ES-I3 (cell line): Measurements from ENCODE around the gene EXOSC5.
"Not testable (repeated sequence)": the region's sequence is repeated elsewhere in the genome, so short reads cannot be mapped to it uniquely, and the experiment has no call there.

Source experiments
- H3K36me3 ChIP-seq: 2 replicates; pipeline ENCODE4 v1.6.1; 2013; ENCODE audit warnings: mild to moderate bottlenecking, low read length, control low read depth, moderate library complexity; ENCODE audit not compliant: insufficient read depth
- H3K4me1 ChIP-seq: 2 replicates; pipeline ENCODE4 v1.6.1; 2013; ENCODE audit warnings: mild to moderate bottlenecking, control low read depth, low read length; ENCODE audit not compliant: insufficient read depth
- H3K9ac ChIP-seq: 2 replicates; pipeline ENCODE4 v1.6.1; 2013; ENCODE audit warnings: low read depth, mild to moderate bottlenecking, low read length, moderate library complexity
- H3K9me3 ChIP-seq: 2 replicates; pipeline ENCODE4 v1.6.1; 2013; ENCODE audit warnings: mild to moderate bottlenecking, low read length, moderate library complexity; ENCODE audit not compliant: control insufficient read depth, insufficient read depth

The EXOSC5 gene

GRCh38 chr19:41359741-41360140 lies 37.4 kb downstream of the EXOSC5 start:
- Histone ChIP-seq H3K36me3 (no peaks in the 10 kb centered on the region), H3K9me3 (no peaks in the 10 kb centered on the region), H3K4me1 (peaks cover 9% of the 10 kb centered on the region; the same call in 1 of the 2 replicates), H3K9ac (no peak overlapping the region)

- H3K36me3 ChIP-seq = no peaks in the 10 kb centered on the region
- H3K4me1 ChIP-seq = peaks cover 9% of the 10 kb centered on the region; the same call in 1 of the 2 replicates
- no peaks in the 10 kb centered on the region for H3K9me3 ChIP-seq
- no peak overlapping the region for H3K9ac ChIP-seq
Measured at GRCh38 chr19:41357746-41358145, 39.4 kb downstream of the EXOSC5 start.

GRCh38 chr19:41356984-41357739 lies 40.0 kb downstream of the EXOSC5 start:
- Histone ChIP-seq H3K9me3 (no peaks in the 10 kb centered on the region), H3K9ac (no peak overlapping the region), H3K4me1 (peaks cover 9% of the 10 kb centered on the region; the same call in 1 of the 2 replicates), H3K36me3 (no peaks in the 10 kb centered on the region)

- no peaks in the 10 kb centered on the region for H3K9me3 ChIP-seq
- H3K9ac ChIP-seq = no peak overlapping the region
- H3K4me1 ChIP-seq = peaks cover 9% of the 10 kb centered on the region; the same call in 1 of the 2 replicates
- no peaks in the 10 kb centered on the region for H3K36me3 ChIP-seq
Measured at GRCh38 chr19:41355802-41356201, 41.4 kb downstream of the EXOSC5 start.

GRCh38 chr19:41355035-41355434 lies 42.1 kb downstream of the EXOSC5 start:
- H3K36me3 ChIP-seq = no peaks in the 10 kb centered on the region
- H3K4me1 ChIP-seq = peaks cover 9% of the 10 kb centered on the region; the same call in 1 of the 2 replicates
- no peak overlapping the region for H3K9ac ChIP-seq
- no peaks in the 10 kb centered on the region for H3K9me3 ChIP-seq

- H3K9ac ChIP-seq = peak overlapping the region; percentile 61; the same call in 1 of the 2 replicates
- H3K4me1 ChIP-seq = peaks cover 9% of the 10 kb centered on the region; the same call in 1 of the 2 replicates
- no peaks in the 10 kb centered on the region for H3K9me3 ChIP-seq
- no peaks in the 10 kb centered on the region for H3K36me3 ChIP-seq
Measured at GRCh38 chr19:41354343-41354953, 42.7 kb downstream of the EXOSC5 start.

DNA sequence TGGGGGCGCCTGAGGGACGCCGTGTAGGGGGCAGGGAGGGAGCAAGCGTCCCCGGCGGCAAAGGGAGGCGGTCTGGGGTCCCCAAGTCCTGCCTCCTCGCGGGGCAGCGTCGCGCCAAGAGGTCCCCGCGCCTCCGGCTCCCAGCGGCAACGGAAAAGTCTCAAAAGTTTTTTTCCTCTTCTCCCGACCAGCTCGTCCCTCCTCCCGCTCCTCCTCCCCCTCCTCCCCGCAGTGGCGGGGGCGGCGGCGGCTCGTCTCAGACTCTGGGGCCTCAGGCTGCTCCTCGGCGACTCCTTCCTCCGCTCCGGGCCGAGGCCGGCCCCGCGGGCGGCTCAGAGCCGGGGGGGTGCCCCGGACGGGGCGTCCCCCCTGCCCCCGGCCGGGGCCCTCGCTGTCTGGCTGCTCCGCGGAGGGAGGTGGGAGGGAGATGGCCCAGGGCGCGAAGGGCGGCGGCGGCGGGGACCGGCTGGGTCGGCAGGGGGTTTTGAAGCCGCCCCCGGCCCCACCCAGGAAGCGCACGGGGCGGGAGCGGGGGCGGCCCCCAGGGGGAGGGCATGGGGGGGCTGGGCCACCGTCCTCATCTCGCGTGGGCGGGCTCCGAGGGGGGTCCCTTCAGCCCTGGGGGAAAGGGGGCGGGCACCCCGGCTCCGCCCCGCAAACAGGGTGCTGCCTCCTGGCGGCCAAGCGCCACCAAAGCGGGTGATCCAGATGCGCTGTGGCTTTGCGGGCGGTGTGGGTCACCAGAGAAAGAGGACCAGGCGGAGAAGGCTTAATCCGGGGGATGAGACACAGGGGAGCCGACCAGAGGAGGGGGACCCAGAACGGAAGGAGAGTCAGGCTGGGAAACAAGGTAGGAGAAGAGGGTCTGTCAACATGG lies 43.5 kb downstream of the EXOSC5 start, which contains the start of gene TGFB1:
Gene TGFB1, minus strand, starts transcription at position 457 of the 877 bp plus-strand sequence. CDS start 878 bp downstream, outside the sequence.
- H3K4me1 ChIP-seq = peaks cover 9% of the 10 kb centered on the region; the same call in 1 of the 2 replicates
- no peaks in the 10 kb centered on the region for H3K9me3 ChIP-seq
- H3K36me3 ChIP-seq = no peaks in the 10 kb centered on the region
- H3K9ac ChIP-seq = peak within 1 kb of the TSS; percentile 61

DNA sequence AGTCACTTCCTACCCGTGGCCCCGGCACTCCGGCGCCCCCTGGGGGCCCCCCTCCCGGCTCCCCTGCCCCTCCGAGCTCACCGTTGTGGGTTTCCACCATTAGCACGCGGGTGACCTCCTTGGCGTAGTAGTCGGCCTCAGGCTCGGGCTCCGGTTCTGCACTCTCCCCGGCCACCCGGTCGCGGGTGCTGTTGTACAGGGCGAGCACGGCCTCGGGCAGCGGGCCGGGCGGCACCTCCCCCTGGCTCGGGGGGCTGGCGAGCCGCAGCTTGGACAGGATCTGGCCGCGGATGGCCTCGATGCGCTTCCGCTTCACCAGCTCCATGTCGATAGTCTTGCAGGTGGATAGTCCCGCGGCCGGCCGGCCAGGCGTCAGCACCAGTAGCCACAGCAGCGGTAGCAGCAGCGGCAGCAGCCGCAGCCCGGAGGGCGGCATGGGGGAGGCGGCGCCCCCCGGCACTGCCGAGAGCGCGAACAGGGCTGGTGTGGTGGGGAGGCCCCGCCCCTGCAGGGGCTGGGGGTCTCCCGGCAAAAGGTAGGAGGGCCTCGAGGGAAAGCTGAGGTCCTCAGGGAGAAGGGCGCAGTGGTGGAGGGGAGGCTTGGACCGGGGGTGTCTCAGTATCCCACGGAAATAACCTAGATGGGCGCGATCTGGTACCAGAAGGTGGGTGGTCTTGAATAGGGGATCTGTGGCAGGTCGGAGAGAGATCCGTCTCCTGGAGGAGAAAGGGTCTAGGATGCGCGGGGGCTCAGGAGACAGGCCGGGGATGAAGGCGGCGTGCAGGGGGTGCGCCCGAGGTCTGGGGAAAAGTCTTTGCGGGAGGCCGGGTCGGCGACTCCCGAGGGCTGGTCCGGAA lies 44.3 kb downstream of the EXOSC5 start:
- peak overlapping the region; percentile 61 for H3K9ac ChIP-seq
- H3K9me3 ChIP-seq = no peaks in the 10 kb centered on the region
- H3K36me3 ChIP-seq = no peaks in the 10 kb centered on the region
- peaks cover 9% of the 10 kb centered on the region; the same call in 1 of the 2 replicates for H3K4me1 ChIP-seq

DNA sequence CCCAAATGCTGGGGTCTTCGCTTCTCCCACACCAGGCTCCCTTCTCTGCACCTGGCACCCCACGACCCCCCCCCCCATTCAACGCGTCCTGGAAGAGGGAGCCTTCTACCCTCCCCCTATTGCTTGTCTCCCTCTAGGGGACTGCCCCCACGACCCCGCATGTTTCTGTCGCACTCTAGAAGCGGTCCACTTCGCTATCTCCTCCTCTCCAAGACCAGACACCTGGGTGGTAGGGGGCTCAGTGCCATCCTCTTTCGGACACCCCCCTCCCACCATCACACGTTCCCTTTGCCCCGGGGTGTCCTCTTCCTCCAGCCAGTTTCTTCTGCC lies 44.9 kb downstream of the EXOSC5 start:
- Histone ChIP-seq H3K36me3 (no peaks in the 10 kb centered on the region), H3K9me3 (no peaks in the 10 kb centered on the region), H3K4me1 (peaks cover 8% of the 10 kb centered on the region; the same call in 1 of the 2 replicates), H3K9ac (peak overlapping the region; percentile 61; the same call in 1 of the 2 replicates)

- peak overlapping the region; percentile 61 for H3K9ac ChIP-seq
- no peaks in the 10 kb centered on the region for H3K36me3 ChIP-seq
- H3K9me3 ChIP-seq = no peaks in the 10 kb centered on the region
- peaks cover 5% of the 10 kb centered on the region; the same call in 1 of the 2 replicates for H3K4me1 ChIP-seq
Measured at GRCh38 chr19:41351339-41352245, 45.6 kb downstream of the EXOSC5 start.

DNA sequence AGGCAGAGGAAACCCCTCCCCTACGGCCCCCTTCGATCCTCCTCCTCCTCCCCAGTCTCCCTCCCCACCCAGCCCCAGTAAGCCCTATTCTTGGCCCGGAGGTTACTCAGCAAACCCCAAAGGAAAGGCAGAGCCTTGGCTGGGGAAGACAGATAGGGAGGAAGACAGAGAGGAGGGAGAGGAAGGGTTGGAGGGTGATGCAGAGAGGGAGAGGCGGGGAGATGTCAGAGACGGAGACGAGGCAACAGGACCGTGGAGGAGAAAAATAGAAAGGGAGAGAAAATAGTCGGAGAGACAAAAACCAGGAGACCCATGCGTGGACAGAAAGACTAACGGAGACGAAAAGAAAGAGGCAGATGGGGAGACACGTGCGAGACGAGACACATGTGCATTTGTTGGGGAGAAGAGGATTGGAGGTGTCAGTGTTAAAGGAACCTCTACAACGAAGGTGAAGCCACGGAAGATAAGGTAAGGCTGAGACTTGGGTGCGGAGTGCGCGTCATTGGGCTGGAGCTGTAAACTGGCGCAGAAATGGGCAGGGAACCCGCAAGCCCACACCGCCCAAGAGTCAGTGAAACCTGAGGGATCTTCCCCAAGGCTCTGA lies 46.3 kb downstream of the EXOSC5 start:
- Histone ChIP-seq H3K36me3 (no peaks in the 10 kb centered on the region; the same call in 1 of the 2 replicates), H3K4me1 (peaks cover 5% of the 10 kb centered on the region; the same call in 1 of the 2 replicates), H3K9me3 (no peaks in the 10 kb centered on the region), H3K9ac (peak overlapping the region; percentile 61; the same call in 1 of the 2 replicates)

GRCh38 chr19:41346916-41347315 lies 50.2 kb downstream of the EXOSC5 start:
- not testable (repeated sequence) for H3K4me1 ChIP-seq, H3K9ac ChIP-seq, H3K36me3 ChIP-seq, H3K9me3 ChIP-seq
